Measurements from ENCODE around the gene SMARCAL1. TPM values are rescaled to one million over a fixed set of nuclear protein-coding genes. Genes with fewer than 3 reads are reported as not detected.

SMARCAL1 gene
- total RNA-seq, 1 experiment from 2014 or later, result 20.9 TPM

DNA sequence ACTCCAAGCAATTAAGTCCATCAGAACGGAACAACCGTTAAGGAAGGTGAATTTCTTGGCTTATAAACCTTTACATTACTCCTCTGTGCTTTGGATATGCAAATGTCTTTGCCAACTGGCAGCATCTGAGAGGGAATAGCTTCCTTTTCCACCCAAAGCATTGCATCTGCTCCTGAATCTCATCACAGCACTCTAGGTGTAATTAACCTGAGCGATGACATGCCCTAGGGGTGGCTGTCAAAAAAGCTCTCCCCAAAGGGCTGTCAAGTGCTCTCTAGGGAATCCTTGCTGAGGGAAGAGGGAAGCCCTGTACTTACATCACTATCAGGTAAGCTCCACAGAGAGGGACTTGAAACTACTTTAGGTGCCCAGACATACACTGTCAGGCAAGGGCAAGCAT, 5.5 kb upstream of the SMARCAL1 start:
- no peaks in the 10 kb centered on the region; the same call in 1 of the 2 replicates for H3K27me3 Mint-ChIP-seq (ENCODE audit: low read depth)
- peak; percentile 10; the same call in 1 of the 2 replicates for ATAC-seq
- no peaks in the 10 kb centered on the region for H3K9me3 Mint-ChIP-seq
- no peak for DNase-seq (ENCODE audit: low spot score)
- no peaks in the 10 kb centered on the region for H3K36me3 Mint-ChIP-seq
- H3K4me3 Mint-ChIP-seq, result no peak overlapping the region
- no peak overlapping the region for H3K27ac Mint-ChIP-seq
- ChIA-PET POLR2A (no interaction called here), CTCF (interaction anchor here (0.6 to 6.1 kb wide), 2 partner anchors 185 to 271 kb away, joined by 3 to 41 read pairs; no protein-coding TSS in a partner anchor)
- TF ChIP-seq HMGXB4 (CRISPR knock-in tag; IDR thresholded peaks at IDR 0.05) (no peak), ELF4 (CRISPR knock-in tag; IDR thresholded peaks at IDR 0.05; ENCODE audit: low read depth) (no peak), NR2C2 (CRISPR knock-in tag; IDR thresholded peaks at IDR 0.05) (no peak), ZNF232 (CRISPR knock-in tag; IDR thresholded peaks at IDR 0.05) (no peak), USF2 (CRISPR knock-in tag; IDR thresholded peaks at IDR 0.05) (no peak), RELA (CRISPR knock-in tag; IDR thresholded peaks at IDR 0.05; ENCODE audit: borderline replicate concordance) (no peak), ZNF416 (CRISPR knock-in tag; IDR thresholded peaks at IDR 0.05) (no peak), ZNF263 (CRISPR knock-in tag; IDR thresholded peaks at IDR 0.05; ENCODE audit: low read depth) (no peak), ZNF425 (CRISPR knock-in tag; conservative IDR thresholded peaks at IDR 0.05) (no peak), AFF4 (CRISPR knock-in tag; IDR thresholded peaks at IDR 0.05; ENCODE audit: borderline replicate concordance) (no peak), TCF7 (CRISPR knock-in tag; IDR thresholded peaks at IDR 0.05; ENCODE audit: low read depth) (no peak), ESRRA (CRISPR knock-in tag; IDR thresholded peaks at IDR 0.05; ENCODE audit: borderline replicate concordance) (no peak), GRHL2 (CRISPR knock-in tag; IDR thresholded peaks at IDR 0.05; ENCODE audit: insufficient replicate concordance, severe bottlenecking) (no peak), ZSCAN18 (CRISPR knock-in tag; IDR thresholded peaks at IDR 0.05) (no peak), ZBTB21 (CRISPR knock-in tag; IDR thresholded peaks at IDR 0.05; ENCODE audit: borderline replicate concordance) (no peak)
- TF ChIP-seq, protein P1, sequence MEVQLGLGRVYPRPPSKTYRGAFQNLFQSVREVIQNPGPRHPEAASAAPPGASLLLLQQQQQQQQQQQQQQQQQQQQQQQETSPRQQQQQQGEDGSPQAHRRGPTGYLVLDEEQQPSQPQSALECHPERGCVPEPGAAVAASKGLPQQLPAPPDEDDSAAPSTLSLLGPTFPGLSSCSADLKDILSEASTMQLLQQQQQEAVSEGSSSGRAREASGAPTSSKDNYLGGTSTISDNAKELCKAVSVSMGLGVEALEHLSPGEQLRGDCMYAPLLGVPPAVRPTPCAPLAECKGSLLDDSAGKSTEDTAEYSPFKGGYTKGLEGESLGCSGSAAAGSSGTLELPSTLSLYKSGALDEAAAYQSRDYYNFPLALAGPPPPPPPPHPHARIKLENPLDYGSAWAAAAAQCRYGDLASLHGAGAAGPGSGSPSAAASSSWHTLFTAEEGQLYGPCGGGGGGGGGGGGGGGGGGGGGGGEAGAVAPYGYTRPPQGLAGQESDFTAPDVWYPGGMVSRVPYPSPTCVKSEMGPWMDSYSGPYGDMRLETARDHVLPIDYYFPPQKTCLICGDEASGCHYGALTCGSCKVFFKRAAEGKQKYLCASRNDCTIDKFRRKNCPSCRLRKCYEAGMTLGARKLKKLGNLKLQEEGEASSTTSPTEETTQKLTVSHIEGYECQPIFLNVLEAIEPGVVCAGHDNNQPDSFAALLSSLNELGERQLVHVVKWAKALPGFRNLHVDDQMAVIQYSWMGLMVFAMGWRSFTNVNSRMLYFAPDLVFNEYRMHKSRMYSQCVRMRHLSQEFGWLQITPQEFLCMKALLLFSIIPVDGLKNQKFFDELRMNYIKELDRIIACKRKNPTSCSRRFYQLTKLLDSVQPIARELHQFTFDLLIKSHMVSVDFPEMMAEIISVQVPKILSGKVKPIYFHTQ (CRISPR knock-in tag; IDR thresholded peaks at IDR 0.05), result no peak
- H3K4me1 Mint-ChIP-seq, result peaks cover 31% of the 10 kb centered on the region
